NCI-H2081 (cell line): ENCODE data around the gene CXCL13.
"Not testable (repeated sequence)": the region's sequence is repeated elsewhere in the genome, so short reads cannot be mapped to it uniquely, and the experiment has no call there.

Experiments
- DNase-seq, 2 experiments: peaks; one replicate each; lab custom pipeline; 2025; lab: John Stamatoyannopoulos, UW

Gene CXCL13

DNA sequence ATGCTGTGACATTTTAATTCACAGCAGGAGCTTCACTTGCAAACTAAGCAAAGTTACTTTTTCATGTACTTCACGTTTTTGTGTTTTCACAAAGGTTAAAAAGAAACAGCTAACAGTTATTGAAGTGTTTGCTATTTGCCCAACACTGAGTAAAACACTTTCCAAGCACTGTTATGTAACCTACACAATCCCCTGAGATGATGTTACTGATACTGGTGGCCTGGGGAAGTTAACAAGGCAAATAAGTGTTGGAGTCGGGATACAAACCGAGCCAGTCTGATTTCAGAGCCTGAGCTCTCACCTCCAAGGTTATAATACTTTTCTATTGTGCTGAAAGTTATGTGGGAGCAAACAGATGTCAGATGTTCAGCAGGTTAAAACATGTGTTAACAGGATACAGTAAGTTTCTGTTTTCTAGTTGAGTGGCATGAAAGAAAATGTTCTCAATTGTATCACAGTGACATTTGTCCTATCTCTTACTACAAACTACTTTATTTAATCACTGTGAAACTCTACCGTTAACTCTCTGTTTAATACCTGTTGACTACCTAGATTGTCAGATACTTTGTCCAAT, 3.9 kb upstream of the CXCL13 start:
- DNase-seq = no peak

DNA sequence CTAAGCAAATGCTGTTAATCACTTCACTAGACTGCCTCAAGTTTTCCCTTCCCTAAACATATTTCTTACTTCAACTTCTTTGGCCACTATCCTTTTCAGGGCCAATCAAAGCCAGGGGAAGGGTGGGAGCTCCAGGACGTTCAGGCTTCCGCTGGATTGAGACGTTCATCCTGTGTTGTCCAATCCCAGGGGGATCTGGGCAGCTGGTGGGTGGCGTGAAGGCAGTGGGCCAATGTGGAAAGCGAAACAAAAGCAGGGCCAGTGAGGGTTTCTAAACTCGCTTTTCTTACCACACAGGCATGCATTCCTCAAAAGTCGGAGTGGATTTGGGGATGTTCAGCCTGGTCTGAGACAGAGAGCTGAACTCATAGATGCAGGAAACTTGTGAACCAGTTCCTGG, 7.6 kb downstream of the CXCL13 start:
- no peak for DNase-seq

DNA sequence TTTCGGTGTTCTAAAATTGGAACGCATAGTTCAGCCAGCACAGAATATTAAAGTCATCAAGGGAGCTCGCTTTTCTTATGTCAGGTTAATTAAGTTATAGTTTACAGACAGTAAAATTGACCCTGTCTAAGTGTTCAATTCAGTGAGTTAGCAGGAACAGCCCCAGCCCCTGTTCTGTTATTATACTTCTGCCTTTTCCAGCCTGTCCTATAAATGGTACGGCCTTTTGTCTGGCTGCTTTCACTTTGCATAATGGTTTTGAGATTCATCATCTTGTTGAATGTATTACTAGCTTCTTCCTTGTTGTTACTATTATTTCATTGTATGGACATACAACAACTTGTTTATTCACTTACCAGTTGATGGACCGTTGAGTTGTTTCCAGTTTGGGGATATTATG, 9.5 kb downstream of the CXCL13 start:
- DNase-seq = no peak

DNA sequence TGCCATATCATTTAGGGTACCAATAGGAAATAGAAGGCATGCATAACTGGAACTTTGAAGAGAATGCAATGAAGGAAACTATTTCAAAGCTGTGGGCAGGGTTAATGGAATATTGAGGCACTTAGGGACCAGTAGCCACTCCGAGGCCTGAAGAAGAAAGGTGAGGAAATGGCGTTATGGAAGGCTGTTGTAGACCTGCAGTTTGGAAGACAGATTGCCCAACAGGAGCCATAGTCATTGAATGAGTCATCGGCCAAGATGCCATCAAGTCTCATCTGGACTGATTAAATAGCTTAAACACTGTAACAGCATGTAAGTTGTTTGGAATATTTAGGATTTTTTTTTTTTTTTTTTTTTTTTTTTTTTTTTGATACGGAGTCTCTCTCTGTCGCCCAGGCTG, 11.6 kb downstream of the CXCL13 start:
- no peak for DNase-seq

DNA sequence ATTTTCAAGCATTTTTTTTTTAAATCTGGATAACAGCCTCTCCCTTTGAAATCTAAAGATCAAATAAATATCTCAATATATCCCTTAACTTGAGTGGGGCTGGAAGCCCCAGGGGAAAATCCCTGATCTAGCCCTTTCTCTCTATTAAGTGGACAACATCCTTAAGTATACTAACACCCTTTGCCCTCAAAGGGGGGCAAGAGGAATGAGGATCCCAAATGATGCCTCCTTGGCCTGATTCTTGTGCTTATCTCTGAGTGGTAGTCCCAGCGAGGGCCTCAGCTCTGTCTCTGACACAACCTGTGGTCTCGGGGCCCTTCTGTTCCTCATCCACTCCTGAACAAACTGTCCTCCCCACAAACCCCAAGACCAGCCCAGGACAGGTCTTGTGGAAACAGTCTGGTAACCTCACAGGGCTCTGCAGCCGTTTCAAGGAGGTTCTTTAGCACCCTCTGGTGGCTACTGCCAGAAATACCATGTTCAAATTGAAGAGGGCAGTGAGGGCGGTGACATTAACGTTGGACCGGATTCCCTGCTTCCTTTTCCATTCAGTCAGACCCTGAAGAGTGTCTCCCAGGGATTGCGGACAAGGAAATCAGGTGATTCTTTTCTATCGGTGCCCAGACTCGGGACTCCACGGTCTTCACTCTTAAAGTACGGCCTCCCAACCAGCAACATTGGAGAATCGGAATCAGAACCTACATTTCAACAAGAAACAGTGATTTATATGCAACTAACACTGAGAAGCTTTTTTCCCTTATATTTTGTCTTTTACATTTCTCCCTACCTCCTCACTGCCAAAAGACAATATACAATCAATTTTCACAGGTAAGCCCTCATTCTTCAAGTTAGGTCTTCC, 13.0 kb downstream of the CXCL13 start:
- peak; percentile 55 to 67 for DNase-seq

DNA sequence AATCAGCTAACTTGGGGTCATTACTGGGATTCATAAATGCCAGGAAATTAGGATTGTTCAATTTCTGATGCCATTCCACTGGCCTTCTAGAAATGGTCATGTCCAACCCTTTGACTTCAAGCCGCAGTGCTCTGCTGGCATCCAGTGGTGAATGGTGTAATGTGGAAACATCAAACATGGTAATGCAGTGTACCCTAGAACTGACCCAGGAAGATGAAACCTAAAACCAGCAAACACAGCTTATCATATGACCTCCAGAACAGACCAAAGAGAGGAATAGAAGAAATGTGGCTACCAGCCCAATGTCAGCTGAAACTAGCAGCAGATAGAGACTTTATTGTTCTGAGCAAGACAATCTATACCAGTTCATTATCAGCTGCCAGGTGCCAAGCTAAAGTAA, 13.8 kb downstream of the CXCL13 start:
- no peak for DNase-seq

DNA sequence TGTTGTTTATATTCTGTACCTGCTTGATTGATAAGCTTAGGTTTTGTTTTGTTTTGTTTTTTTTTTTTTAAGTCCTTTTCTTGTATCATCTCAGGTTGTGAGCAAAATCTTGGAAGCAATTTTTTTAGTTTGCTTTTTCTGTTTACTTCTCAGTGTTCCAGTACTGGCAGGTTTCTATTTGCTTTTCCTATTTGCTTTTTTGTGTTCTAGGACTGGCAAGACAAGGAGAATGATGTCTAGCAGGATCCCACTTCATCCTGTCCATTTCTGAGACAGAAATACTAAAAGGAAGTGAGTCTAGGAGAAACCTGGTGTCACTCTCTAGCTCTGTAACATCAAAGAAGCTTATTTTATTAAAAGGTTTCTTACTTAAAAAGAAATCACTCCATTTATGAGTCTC, 15.6 kb downstream of the CXCL13 start:
- DNase-seq = no peak

DNA sequence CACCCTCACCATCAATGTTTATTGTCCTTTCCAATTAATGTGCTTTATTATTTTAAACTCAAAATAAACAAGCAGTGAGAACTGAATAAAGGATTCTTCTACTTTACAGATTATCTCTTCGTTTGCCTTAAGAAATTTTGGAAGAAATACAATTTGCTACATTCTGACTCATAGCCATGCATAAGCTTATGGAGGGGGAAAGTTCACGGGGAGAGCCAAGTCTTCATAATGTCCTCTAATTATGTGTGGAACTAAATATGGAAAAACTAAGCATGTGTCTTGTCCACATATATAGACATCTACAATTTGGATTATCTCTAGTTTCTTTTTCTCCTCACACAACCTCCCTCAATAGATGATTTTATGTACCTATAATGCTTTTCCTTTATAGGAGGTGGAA, 17.5 kb downstream of the CXCL13 start:
- no peak for DNase-seq

DNA sequence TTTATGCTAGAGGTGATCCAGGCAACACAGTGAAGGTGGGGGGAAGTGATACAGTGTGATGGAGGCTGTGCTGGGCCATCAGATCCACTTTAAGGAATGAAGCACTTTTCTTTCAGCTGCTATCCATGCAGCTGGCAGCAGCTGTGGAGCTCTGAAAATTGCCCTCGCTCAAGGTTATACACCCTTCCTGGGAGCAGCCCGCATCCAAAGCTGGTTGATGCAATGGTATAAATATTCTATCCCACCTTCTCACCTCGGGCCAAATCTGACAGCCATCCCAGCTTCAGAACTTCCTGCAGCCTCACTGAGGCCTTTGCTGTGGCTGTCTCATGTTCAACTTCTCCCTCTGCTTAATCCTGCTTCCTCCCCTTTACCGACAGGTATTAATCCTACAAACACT, 18.6 kb downstream of the CXCL13 start:
- DNase-seq = no peak

DNA sequence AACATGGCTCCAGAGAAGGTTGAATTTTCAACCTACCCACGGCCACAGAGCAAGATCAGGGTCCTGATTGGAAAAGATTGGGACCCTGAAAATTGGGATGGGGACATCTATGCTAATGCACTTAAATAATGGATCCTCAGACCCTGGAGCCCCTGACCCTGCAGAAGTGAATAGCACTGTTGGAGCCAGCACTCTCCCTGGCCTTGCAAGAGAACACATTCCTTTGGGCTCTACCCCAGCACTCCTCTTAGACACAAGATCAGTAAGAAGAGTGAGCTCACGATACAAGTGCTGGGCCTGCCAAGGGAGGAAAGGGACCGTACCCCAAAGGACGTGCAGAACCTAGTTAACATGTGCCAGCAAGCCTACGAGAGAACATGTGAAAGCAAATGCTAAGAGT, 19.9 kb downstream of the CXCL13 start:
- no peak for DNase-seq

DNA sequence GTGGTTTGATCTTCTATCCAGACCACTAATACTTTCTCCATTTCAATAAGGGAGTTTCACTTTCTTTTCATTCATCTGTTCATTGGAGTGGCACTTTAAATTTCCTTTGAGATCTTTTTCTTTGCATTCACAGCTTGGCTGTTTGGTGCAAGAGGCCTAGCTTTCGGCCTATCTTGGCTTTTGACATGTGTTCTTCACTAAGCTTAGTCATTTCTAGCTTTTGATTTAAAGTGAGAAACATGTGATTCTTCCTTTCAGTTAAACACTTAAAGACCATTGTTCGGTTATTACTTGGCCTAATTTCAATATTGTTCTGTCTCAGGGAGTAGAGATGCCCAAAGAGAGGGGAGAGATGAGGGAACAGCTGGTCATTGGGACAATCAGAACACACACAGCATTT, 24.3 kb downstream of the CXCL13 start:
- DNase-seq = no peak

DNA sequence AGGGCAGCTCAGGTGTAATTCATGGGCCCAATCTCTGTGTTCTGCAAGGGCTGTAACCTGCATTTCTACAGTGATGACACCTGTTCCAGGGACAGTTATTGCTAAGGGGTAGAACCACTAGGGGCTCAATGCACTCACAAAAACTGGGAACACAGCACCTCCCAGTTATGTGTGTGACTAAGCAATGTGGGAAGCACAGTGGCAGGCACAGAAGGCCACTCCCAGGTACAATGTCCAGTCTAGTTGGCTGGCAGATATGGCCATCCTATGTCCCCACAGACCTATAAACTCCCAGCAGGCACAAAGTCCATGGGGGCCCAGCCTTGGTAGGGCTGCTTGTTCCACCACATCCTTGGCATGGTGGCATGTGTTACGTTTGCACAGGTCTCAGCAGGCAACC, 25.7 kb downstream of the CXCL13 start:
- no peak for DNase-seq

DNA sequence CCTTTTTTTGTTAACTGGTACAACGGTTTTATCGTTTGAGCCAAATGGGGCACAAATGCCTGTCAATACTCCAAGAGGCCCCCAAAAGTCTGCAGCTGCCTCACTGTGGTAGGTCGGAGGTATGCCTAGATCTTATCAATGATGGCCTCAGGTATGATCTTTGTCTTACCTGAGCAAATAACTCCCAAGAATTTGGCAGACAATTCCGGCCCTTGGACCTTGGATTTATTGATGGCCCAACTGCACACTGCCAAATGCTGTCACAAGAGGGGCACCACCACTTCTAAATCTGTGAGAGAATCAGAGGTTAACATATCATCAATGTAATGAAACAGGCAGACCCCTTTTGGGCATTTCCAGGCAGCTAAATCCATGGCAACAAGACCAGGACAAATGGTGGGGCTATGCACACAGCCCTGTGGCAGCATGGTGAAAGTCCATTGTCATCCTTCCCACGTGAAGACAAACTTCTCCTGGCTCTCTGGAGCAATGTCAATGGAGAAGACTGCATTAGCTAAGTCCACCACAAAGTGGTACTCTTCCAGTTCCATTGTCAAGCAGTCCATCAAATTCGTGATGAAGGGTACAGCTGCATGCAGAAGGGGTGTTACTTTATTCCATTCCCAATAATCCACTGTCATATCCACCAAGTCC, 28.6 kb downstream of the CXCL13 start:
- no peak for DNase-seq

DNA sequence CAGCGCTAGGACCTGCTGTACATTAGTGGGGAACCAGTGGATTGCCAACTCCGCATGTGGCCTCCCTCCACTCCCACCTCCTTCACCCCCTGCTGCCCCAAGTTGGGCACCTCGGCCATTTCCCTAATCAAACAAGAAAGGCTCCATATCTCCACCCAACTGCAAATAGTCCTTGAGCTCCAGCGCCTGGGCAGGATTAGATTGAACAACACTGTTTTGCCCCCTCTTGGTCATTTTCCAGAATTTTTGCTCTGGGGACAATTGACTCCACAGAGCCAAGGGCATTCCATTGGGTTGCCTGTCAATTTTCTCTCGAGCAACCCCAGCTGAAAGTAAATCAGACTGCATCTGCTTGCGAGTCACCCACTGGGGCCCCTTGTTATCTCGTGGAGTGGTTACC, 29.6 kb downstream of the CXCL13 start:
- DNase-seq = no peak

DNA sequence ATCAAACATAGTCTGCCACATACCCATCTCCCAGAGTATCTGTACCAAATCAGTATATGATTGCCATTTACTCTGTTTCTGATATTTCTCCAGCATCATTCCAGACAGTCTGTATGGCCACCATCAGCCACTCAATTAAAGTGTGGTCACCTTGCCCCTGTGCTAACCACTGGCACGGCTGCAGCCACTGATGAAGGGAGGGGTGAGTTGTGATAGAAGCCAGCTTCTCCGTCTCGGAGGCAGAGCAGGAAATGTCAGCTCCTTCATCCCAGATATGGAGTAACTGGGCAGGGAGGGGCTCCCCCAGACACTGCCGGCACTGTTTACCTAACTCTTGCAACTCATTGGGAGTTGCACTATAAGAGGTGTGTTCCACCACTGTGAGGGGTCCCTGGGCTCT, 30.3 kb downstream of the CXCL13 start:
- DNase-seq = no peak

DNA sequence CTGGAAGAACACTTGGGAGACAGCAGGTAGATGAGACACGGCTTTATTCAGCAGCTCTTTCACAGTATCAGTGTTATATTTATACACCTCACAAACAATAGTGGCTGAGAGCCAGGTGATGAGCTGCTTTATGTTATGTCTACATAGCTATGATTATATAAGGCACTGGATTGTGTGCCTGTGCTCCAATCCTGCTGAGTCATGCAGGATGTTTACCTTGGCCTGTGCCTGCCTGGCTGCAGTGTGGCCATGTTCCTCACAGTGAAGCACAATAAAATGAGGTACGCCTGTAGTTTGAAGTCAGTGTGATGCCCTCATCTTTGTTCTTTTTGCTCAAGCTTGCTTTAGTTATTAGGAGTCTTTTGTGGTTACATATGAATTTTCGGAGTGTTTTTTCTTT, 31.3 kb downstream of the CXCL13 start:
- peak in 1 of 2 experiments; percentile 5 for DNase-seq

DNA sequence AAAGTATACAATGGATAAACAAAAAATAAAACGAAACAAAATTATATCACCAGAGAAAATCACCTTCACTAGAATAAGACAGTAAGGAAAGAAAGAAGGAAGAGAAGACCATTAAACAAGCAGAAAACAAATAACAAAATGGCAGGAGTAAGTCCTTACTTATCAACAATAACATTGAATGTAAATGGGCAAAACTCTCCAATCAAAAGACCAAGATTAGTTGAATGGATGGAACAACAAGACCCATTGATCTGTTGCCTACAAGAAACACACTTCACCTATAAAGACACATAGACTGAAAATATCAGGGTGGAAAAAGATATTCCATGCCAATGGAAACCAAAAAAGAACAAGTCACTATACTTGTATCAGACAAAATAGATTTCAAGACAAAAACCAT, 38.4 kb downstream of the CXCL13 start:
- not testable (repeated sequence) for DNase-seq

DNA sequence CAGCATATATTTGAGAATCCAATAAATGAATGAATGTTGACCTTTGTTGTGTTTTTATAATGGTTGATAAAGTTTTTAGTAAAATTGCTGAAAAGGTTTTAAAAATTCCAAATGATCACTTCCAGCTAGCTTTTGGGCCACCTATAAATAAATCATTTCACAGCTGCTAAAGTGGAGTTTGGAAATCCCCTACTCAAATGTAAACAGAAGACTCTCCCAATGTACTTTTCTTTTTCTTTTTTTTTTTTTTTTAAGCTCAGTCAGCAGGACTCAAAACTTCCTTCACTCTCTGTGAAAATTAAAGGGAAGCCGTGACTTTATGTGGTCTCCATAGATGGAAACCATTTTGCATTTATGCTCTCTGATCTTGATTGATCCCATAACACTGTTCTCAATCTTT, 45.2 kb downstream of the CXCL13 start:
- DNase-seq = no peak

DNA sequence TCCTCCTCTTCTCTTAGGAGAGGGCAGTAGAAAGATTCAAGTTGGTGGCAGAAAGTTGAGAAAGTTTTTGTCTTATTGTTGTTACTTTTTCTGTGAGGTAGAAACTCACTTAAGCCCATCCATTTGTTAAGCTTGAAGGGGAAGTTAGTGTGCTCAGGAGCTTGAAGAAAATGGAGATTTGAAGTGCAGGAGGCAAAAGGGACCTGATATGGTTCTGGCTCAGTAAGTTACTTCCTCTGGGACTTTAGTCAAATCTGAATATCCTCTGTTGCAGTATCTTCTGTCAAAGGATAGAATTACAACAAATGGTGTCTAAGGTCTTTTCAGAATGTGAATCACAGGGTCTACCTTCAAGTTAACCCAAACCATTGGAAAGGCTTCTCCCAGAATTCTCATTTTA, 46.2 kb downstream of the CXCL13 start:
- DNase-seq = no peak

DNA sequence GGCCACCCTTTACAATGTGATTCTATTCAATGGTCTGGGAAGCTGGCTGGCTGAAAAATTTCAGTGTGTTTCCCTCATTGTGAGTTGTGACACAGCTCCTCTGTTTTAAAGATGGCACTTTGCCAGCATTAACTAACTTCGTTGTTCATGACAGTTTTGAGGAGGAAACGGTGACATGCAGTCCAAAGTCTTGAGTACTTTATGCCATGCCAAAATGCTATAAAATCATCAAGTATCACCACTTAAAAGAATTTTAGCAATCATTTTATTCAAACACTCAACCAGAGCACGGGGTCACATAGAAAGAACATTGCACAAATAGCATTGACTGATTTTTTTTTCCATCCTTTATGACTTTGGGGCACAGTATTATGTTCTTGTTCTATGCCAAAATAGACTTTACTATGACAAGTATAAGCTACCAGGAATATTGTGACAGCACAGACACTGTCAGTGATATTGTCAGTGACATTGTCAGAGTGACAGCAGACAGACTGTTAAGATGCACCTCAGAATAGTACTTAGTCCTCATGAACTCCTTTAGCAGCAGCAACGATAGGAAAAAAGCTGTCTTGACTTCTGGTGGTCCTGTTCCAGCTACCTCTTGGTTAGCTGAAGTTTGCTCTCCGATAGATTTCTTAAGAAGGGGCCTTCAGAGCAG, 46.7 kb downstream of the CXCL13 start:
- no peak for DNase-seq

DNA sequence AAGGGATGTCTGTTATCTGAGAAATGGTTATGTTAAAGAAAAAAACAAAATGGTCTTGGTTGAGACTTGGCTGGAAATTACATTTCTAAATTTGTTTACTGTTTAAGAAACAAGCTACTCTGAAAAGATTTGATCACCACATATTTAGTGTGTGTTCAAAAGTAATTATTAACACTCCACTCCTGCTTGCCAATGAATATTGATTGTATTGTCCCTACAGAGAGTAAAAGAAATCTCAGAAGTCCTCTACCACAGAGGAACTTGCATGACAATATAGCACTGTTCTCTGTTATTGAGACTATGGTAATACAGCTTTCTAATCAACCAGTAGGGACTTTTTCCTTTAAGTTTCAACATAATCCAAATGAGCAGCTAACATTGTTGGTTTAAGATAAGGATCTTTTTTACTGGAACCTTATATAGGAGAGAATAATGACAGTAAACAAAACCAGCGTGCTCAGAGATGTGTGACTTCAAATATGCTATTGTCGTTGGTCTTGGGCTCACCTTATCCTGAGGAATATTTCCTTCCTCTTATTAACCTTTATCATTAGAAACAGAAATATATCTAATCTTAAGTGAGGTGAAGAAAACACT, 47.6 kb downstream of the CXCL13 start:
- DNase-seq = no peak

DNA sequence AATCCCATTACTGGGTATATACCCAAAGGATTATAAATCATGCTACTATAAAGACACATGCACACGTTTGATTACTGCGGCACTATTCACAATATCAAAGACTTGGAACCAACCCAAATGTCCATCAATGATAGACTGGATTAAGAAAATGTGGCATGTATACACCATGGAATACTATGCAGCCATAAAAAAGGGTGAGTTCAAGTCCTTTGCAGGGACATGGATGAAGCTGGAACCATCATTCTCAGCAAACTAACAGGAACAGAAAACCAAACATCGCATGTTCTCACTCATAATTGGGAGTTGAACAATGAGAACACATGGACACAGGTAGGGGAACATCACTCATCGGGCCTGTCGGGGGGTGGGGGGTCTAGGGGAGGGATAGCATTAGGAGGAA, 54.7 kb downstream of the CXCL13 start:
- not testable (repeated sequence) for DNase-seq
